Cerebellar cortex (tissue), 1 donor: ENCODE measurements around the gene ADAMTS4.
A peak's percentile ranks its signal among the peaks of the same experiment; 100 is the strongest.
"Not testable (repeated sequence)": the region's sequence is repeated elsewhere in the genome, so short reads cannot be mapped to it uniquely, and the experiment has no call there.

Source experiments
- DNase-seq: peaks from one replicate; pipeline ENCODE4 v3.0.0-alpha.2; 2015; ENCODE audit warnings: low spot score

The ADAMTS4 gene

DNA sequence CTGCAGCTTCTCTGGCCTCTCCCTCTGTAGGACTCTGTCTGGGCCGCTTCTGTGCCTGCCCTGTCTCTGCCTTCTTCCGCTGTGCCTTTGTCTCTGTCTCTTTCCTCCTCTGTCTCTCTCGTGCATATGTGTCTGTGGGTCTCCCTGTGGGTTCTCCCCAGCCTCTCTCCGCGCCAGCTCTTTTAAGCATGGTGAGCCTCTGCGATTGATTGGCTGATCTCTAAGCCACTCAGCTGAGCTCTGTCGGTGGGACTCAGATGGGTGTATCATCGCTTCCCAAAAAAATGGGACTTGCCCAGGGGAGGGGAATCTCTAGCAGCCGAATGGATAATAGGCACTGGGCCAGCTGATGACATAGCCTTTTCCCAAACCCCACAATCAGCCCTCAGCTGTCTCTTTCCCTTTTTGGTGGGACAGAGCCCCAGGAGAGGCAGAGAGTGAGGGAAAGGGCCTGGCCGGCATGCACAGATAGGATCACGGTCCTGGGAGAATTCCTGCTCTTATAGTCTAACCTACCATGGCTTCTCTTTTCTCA is at the start of gene ADAMTS4:
TSS of gene ADAMTS4 (minus strand) at position 158 of the 535 bp plus-strand sequence. CDS start 427 bp downstream, outside the sequence.
- DNase-seq = no peak

DNA sequence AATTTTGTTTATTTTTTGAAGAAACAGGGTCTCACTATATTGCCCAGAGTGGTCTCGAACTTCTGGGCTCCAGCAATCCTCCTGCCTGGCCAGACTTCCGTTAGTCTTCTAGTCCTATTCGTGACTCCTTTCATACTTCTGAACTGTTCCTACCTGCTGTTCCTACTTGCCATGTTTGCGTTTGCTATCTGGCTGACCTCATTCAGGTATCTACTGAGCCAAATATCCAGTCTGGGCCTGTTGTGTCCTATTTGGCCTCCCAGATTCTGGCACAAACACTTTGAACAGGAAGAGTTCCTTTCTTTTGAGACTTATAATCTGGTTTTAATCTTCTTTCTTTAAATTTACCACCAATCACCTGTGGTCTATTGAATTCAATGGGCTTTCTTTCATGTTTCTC is 46.0 kb upstream of the ADAMTS4 start:
- no peak for DNase-seq

DNA sequence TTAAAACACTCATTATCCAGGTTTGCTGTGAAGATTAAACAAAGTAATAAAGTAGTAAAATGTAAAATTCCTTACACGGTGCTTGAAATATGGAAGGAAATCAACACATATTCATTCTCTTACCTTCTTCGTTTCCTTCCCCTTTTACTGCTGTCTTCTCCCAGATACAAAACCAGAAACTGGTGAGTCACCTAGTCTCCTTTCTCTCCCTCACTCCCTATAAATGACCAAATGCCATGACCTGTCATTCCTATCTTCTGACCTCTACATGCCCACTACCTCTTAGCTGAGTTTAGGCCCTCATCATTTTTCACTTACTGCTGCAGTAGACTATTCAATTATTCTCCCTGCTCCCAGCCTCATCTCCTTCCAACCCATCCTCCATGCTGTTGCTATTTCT is 43.5 kb upstream of the ADAMTS4 start:
- no peak for DNase-seq

DNA sequence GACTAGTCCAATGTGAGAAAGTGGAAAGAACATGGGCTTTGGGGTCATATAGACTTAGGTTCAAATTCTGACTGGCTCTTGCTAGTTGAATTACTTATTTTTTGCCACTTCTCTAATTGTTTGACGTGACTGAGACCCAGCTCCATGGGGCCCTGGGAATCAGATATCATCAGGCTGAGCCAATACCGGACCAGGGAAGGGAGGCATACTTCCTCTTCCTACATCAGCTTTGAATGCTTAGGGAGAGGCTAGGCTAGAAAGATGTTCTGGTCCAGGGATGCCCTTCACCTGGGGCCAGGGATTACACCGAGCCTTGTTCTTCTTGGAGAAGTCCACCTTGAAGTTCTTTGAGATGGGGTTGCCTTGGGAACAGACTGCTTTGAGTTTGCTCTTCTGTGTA is 42.8 kb upstream of the ADAMTS4 start:
- DNase-seq = no peak

- no peak for DNase-seq
Measured at GRCh38 chr1:161238039-161238473, 39.2 kb upstream of the ADAMTS4 start, which contains the start of gene NR1I3. Gene NR1I3 (minus strand): TSS chr1:161238203. CDS start chr1:161236565, 1,638 bp downstream.

DNA sequence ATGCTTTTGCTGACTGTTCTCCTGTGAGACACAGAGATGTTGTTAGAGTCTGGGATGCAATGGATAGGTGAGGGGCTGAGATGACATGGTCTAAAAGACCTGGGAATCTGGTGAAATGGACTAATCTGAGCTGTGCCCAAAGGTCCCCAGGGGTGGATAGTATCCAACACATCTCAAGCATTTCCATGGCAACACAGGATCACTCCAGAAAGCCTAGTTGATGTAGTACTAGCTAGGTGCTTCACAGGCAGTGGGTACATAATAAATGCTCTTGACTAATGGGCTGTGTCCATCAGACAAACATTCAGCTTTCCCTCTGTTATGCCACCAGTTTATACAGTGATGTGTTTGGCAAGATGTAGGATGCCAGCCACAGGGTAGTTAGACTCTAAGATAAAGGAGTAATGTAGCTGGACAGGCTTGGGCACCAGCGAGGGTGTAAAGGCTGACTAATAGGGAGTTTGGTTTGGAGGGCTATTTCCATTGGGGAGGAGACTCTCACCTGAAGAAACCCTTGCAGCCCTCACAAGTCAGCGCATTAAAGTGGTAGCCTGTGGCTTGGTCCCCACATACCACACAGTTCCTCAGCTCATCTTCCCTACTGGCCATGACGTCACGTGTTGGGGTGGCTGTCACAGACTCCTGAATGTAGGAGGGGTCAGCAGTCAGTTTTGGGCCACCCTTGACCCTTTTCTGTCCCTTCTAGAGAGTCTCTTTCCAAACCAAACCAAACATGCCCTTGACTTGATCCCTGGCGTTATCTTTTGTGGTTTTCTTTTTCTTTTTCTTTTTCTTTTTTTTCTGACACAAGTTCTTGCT is 37.3 kb upstream of the ADAMTS4 start:
- no peak for DNase-seq

- DNase-seq = no peak
Measured at GRCh38 chr1:161233102-161233501, 34.2 kb upstream of the ADAMTS4 start.

GRCh38 chr1:161230762-161231161 is 31.9 kb upstream of the ADAMTS4 start:
- DNase-seq = no peak

GRCh38 chr1:161229896-161230295 is 31.0 kb upstream of the ADAMTS4 start:
- peak; percentile 14 for DNase-seq

GRCh38 chr1:161228032-161228431 is 29.2 kb upstream of the ADAMTS4 start:
- no peak for DNase-seq

DNA sequence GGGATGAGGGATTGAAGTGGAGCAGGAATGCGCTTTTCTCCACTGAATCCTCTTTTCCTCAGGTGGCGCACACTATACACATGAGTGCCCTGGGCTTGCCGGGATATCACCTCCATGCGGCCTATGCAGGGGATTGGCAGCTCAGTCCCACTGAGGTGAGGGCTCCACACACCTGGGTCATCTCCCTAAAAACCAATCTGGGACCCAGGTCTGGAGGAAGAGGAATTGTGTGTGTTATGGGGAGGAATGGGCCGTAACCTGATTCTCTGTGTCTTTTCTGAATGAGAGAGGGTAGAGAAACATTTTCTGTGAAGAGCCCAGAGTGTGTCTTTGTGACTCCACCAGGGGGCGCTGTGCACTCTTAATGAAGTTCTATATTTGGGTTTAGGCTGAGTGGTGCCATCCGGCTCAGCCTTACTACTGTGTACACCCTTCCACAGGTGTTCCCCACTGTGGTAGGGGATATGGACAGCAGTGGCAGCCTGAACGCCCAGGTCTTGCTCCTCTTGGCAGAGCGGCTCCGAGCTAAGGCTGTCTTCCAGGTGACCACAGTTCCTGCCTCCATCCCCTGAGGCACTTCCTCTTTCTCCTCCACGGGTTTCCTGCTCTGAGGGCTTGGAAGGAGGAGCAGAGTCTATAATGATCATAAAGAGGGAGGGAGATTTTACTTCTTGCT is 28.5 kb upstream of the ADAMTS4 start:
- DNase-seq = peak; percentile 87

DNA sequence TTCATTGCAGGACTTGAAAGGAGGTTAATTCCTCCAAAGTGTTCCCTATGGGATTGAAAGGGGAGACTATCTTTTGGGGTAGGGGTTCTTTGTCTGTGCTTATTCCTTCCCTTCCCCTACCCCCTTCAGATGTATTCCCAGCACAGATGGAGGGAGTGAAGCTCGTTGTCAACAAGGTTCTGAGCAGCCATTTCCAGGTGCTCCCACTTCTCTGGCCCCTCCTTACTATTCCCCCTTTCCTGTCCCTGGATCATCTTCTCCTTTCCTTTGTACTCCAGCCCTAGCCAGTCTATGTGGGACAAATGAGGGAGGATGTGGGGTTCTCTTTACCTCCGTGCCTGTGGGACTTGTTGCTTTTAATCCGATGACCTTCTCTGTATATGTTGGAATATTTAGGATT is 27.9 kb upstream of the ADAMTS4 start:
- peak; percentile 31 for DNase-seq

- peak; percentile 38 for DNase-seq
Measured at GRCh38 chr1:161226320-161226711, 27.5 kb upstream of the ADAMTS4 start.

- DNase-seq = peak; percentile 100
Measured at GRCh38 chr1:161225534-161226319, 26.9 kb upstream of the ADAMTS4 start, which contains the start of gene TOMM40L. Gene TOMM40L (plus strand): TSS chr1:161226060. CDS start chr1:161226490, 430 bp downstream.

DNA sequence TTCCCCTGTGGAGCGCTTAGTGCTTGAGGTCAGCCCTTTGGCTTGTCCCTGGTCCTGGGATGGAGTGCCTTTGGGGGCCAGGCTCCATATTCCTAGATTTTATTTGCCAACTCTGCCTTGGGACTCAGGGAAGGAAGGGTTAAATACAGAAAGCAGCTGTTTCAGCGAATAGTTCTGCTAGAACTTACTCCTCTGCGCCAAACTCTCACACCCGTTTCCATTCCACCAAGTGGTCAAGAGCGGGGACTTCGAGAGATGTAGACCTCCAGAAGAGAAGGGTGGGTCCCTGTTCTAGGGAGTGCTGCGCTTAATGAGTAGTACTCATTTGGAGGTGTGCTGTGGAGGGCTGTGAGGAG is 26.3 kb upstream of the ADAMTS4 start:
- DNase-seq = no peak

- not testable (repeated sequence) for DNase-seq
Measured at GRCh38 chr1:161224695-161225087, 25.8 kb upstream of the ADAMTS4 start.

DNA sequence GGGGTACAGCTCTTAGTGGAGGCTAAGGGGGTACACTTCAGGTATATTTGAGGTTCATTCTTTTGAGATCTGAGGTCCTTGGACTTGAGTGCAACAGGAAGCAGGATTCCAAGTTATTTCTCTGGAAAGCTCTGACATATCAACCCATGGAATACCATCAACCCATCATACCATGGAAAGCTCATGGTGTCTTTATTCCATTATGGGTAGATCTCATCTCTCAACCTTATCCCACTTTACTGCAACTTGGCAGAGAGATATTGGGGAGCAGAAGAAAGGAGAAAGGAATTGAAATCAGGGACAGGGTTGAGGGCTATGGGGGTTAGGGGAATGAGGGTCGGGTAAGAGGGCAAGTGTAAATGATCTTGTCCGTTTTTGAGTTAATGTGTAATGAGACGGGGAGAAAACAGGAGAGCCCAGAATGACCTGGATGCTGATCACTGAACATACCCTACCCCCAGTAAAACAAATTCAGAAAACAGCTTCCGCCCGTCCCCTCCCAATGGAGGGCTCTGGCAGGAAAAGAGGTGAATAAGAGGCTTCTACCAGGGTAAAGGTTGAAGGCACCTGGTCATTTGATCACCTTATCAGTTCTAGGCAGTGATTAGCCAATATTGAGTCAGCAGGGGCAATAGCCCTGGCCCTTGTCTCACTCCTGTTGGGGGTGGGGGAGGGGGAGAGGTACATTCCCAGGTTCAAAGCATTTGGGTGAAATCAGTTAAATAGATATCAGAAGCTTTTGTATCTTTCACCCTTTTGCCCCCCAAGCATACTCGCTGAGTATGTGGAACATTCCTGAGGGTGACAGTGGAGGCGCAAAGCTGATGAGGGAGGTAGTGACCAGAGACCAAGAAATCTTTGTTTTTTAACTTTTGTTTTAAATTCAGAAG is 25.2 kb upstream of the ADAMTS4 start:
- DNase-seq = no peak

DNA sequence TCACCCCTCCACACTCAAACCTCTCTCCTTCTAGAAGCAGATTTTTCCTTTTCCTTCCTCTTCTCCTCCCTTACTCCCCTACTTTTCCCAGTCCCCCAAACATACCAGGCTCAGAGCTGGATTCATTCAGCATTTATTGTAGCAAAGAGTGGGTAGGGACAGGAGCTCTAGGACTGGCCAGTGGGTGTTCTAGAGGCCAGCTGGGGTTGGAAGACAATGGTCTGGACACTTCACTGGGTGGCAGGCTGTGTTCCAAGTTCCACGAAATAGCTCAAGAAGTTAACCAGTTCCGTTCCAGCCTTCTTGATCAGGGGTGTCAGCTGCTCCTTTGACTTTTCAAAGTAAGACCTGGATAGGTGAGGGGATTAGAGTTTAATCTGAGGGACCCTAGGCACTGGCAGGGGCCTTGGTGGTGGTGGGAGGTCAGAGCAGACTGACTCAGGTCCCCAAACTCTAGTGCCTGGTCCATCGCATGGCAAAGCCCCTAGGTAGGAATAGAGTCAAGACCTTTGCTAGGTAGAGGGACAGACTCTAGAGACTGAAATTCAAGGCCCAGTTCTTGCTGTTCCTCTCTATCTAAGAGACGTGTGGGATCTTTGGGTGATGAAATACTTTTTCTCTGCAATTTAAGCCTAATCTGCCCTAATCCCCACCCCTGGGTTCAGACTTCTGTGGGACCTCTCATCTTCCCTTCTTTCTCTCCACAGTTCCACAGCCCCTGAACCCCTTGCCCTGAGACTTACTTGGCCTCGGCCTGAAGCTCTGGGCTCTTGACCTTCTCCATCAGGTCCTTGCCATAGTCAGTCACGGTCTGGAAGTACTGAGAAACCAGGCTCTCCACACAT is 23.5 kb upstream of the ADAMTS4 start:
- DNase-seq = no peak

DNA sequence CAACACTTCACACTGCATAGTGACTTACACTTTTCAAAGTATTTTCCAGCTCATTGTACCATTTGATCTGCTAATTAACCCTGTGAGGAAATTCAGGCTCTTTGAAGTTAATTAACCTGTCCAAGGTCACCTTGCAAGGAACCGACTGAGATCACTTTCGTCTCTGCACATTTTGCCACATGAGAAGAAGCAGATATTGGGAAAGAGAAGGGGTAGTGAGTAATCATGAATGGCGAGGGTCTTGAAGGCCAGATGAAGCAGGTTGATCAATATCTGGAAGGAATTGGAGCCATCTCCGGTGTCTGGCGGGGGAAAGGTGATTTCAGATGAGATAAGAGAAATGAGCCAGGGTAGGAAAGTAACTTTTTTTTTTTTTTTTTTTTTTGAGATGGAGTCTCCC is 21.1 kb upstream of the ADAMTS4 start:
- DNase-seq = no peak
